Measurements from ENCODE around the gene POU2F2.
"Not testable (repeated sequence)": the region's sequence is repeated elsewhere in the genome, so short reads cannot be mapped to it uniquely, and the experiment has no call there.

The POU2F2 gene

DNA sequence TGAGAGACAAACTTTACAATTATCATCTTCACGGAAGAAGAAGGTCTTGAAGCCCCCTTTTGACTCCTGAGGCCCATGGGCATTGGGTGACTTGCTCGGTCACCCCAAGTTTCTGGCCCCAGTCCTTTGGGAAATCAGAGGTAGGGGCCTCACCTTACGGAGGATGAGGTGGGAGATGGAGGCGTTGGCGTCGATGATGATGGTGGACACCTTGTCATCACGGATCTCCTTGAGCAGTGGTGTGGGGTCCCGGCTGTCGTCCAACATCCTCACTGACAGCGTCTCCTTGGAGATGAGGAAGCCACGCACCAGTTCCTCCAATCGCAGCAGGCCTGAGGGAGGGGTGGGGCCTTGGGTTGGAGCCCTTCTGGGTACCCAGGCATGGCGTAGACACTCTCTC lies 73.0 kb downstream of the POU2F2 start:
- no peak for DNase-seq (ENCODE audit: low read depth)

DNA sequence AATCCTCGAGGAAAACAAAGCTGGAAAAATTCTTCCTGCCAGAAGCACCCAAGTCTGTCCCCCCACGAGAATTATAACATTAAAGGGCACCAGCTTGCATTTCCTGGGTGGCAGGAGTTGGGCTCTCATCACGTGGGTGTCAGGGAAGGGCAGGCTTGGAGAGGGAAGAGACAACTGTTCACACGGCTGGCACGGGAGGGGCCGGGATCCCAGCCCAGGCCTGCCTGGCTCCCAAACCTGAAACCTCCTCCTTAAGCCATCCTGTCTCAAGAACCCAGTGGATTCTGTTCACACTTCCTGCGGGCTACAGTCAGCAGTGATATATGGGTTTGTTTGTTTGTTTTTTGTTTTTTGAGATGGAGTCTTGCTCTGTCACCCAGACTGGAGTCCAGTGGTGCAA lies 74.4 kb downstream of the POU2F2 start:
- DNase-seq (ENCODE audit: low read depth) = no peak

DNA sequence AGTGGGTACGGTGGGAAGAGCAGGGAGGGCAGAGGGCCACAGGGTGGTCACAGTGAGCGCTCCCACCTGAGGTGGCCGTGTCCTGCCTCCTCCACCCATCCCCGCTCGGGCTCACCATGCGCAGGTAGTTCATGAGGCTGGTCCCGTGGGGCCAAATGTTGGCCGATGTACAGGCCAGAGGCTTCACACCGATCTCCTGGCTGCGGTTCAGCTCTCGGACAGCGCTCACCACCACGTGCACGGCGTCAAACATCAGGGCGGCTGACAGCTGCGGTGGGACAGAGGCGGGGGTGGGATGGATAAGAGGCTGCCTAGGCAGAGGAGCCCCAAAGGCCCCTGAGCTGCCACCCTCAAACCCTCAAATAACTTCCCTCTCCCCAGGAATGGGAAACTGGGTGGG lies 78.0 kb downstream of the POU2F2 start:
- DNase-seq (ENCODE audit: low read depth) = no peak

DNA sequence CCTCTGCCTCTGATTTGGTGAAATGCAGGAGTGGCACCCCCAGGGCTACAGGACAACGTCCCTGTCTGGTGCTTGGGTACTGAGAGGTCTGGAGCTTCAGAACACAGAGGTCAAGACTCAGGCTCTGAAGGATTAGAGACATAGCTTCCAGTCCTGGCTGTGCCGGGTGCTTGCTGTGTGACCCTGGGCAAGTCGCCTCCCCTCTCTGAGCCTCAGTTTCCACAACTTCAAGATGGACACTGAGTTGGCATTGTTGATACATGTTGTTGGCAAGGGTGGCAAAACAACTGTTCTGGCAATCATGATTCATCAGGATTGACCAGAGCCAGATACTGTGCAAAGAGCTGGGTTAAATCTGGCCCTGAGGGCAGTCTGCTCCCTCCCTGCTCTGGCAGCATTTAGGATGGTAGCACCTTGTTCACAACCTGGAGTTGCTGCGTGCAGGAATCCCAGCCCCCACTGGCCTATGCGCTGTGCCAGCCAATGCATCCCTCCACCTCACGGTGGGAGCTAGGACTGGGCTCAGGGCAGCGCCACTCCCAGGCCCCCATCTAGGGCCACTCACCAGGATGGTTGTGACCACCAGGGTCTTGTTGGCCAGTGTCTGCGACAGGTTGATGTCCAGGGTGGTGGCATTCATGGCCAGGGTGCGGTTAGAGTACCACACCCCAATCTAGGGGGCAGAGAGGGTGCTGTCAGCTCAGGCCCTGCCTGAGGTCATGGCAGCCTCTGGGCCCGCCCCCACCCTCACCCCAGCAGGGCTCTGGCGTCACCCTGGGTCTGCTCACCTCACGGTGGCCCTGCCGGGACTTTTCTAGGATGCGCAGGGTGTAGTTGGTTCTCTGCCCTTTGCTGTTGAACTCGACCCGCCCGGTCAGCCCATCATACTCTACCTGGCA lies 79.0 kb downstream of the POU2F2 start:
- no peak for DNase-seq (ENCODE audit: low read depth)

DNA sequence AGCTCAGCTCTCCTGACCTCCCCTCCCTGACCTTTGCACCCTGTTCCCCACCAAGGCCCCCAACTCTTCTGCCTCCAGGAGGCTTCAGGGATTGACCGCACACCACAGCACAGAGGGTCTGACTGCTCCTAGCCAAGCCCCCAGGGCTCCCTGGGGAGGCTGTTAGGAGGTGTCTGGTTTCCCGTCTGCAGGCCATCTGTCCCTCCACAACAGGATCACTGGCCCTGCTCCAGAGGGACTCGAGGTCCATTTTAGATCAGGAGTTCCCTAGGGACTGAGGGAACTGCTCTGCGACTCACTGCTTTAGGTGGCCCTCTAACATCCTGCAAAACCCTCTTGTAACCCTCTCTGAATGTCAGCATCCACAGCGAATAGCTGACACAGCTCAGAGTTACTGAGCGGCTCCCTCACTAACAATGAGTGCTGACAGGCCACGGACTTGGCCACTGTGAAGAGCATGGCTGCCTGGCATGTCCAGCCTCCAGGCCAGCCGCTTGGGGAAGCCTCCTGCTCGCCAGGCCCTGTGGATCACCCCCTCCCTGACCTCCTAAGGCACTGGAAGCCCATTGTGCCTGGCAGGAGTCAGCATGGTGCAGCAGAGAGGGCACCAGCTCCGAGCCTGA lies 79.9 kb downstream of the POU2F2 start:
- no peak for DNase-seq (ENCODE audit: low read depth)

DNA sequence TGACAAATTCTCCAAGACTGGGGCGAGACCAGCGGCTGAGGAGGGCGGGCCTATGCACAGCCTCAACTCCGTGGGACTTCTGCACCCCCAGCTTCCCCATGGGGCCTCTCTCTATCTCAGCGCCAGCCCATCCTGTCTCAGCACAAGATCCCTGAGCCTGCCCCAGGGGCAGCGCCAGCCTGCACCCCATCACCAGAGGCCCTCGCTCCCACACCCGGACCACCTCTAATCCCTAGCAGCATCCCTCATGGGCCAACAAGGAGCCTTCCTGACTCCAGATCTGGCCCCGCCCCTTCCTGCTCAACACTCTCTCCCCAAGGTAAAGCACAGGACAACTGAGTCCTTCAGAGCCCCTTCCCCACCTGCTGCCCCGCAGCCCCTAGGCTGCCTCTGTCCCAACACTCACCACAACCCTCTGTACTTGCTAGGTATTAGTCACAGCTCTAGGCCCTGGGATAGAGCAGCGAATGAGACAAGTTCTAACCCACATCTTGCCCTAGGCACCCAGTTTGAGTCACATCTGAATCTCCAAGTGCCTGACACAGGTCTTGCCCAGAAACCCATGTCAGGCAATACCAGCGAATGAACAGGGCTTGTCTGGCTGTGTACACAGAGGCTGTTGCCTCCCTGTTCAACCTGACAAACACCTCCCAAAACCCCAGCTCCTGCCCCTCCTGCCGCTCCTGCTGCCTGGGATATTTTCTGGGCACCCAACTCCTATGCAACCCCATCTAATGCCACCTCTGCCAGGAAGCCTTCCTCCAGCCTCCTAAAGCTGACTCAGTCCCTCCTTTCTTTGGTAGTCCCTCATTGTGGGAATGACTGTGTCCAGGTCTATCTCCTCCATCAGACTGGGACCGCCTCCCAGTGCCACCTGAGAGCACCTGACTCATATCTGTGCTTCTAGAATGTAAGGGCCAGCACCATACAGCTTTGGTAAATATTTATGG lies 80.8 kb downstream of the POU2F2 start:
- no peak for DNase-seq (ENCODE audit: low read depth)

DNA sequence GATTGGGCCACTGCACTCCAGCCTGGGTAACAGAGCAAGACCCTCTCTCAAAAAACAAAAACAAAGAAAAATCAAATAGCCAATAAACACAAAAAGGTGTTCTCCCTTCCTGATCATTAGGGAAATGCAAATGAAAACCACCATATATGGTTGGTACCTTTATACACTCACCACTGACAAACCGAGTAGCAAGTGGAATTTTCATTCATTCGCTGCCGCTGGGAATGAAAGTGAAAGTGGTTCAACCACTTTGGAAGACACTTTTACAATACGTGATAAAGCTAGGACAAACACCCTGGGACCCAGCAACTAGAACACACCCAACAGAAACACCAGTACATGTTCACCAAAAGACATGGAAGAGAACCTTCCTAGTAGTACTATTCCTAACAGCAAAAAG lies 83.3 kb downstream of the POU2F2 start:
- no peak for DNase-seq (ENCODE audit: low read depth)

DNA sequence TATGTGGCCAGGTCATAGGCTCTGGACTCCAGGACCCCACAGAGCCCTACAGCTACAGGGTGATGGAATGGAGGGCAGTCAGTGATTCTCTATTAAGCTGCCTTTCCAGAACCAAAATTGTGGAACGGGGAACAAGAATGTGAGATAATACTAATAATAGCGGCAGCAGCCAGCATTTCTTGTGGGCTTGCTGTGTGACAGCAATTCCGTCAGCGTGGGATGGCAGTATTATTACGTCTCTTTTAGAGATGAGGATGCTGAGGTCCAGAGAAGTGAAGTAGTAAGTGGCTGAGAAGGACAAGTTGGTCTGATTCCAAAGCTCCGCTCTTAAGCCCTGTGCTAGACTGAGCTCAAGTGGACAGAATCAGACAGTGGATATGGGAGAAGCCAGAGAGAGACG lies 86.7 kb downstream of the POU2F2 start:
- DNase-seq (ENCODE audit: low read depth) = no peak

DNA sequence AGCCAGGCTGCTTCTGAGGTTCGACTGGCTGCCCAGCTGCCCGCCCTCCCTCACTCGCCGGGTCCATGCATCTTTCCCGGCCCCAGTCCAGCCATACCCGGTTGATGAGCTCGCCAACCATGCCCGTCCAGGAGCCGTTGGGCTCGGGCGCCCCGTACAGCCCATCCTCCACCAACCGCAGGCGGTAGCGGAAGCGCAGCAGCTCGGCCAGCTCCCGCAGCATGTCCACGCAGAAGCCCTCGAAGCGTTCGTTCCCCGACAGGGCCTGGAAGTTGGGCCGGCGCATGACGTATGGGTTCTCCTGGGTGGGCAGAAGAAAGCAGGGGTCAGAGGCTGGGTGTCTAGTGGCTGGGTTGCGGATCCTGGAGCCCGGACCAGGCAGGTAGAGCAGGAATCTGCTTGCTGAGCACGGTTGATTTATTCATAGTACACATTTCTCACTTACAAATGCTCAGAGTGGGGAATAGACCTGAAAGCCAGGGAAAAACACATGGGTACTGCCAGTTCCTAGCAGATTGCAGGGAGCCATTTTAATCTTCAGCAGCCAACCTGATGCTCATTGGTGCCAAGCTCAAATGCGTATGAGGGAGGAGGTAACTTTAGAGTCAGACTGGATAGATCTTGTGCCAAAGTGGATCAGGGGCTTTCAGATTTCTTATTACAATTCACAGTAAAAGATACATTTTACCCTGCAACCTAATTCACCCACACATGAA lies 89.6 kb downstream of the POU2F2 start:
- DNase-seq (ENCODE audit: low read depth) = no peak

DNA sequence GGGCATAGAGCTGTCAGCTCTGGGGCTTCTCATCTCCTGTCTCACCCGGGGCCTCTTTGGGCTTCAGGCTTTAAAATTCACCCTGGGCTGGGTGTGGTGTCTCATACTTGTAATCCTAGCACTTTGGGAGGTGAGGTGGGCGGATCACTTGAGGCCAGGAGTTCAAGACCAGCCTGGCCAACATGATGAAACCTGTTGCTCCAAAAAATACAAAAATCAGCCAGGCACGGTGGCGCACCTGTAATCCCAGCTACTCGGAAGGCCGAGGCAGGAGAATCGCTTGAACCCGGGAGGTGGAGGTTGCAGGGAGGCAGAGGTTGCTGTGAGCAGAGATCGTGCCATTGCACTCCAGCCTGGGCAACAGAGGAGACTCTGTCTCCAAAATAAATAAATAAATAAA lies 91.8 kb downstream of the POU2F2 start:
- not testable (repeated sequence) for DNase-seq (ENCODE audit: low read depth)

DNA sequence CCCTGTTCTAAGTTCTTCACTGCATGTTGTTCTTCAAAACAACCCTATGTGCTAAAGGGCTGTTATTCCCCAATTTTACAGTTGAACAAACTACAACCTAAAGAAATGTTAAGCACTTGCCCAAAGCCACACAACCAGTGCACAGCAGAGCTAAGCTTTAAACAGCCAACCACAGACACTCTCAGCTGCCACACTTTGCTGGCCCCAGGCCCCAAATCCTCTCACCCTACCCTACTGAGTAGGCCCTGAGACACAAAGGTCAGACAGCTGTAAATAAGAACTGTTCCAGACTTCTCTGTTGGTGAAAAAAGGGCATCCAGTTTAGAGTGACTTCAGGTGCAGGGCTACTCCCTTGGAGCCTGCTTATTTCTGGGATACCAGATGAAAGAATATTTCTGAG lies 92.2 kb downstream of the POU2F2 start:
- no peak for DNase-seq (ENCODE audit: low read depth)

DNA sequence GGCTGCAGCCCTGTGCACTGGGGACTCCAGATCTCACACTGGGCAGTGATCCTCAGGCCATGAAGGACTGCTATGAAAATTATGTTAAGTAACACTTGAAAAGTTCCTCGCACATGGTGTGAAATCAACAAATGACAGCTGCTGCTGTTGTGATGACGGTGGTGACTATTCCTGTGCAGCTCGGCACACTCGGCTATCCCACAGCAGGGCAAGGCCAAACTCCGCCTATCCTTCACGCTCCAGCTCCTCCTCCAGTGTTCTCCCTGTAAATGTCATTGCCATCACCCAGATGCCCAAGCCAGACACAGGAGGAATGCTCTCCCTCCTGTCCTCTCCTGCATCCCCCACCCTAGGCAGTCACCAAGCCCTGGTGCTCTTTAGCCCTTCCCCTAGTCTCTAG lies 93.6 kb downstream of the POU2F2 start:
- no peak for DNase-seq (ENCODE audit: low read depth)

DNA sequence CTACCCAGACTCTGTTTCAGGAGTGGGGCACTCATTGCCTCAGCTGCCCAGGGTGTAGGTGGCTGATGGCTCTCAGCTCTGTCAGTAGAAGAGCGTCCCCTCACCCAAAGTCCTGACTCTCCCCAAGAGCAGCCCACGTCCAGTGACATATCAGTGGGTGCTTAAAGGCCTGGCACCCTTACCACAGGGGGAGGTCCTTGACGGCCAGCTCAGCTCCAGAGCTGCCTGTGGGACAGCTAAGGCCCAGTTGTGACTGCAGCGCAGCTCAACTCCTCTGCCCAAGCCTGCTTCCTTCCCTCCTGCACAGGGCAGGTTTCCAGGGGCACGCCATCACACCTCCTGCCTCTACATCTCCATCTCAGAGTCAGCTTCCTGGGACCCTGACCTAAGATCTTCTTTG lies 94.6 kb downstream of the POU2F2 start:
- no peak for DNase-seq (ENCODE audit: low read depth)
